GM18519 (cell line): ENCODE results near the gene MYEOV.

Experiments used
- ATAC-seq: cut with Tn5 transposase; IDR thresholded peaks from one replicate; pipeline ENCODE4 v1.9.1; 2021; ENCODE audit warnings: mild to moderate bottlenecking, moderate library complexity; ENCODE audit not compliant: unreplicated experiment, low FRiP score

Gene MYEOV

DNA sequence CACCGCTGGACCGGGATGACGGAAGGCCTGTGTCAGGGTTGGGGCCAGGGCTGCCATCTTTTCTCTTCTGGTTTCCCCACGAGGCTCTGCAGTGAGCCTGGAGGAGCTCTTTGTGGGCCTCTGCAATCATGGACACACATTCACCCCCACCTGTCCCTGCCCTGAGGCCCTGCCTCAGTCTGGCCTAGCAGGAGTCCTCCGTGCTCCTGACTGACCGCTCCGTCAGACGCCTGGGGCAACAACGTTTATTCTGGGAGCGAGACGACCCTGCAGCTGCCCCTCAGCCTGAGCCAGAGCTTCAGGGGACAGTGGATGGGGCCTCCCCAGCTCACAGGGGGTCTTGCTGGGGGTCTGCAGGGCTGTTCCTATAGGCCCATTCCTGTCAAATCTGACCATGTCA, 8.2 kb upstream of the MYEOV start:
- ATAC-seq: no peak

- no peak for ATAC-seq
These were observed 7.3 kb upstream of the MYEOV start for GRCh38 chr11:69286374-69287371.

GRCh38 chr11:69287968-69288882, 5.7 kb upstream of the MYEOV start:
- ATAC-seq: no peak

GRCh38 chr11:69288883-69289242, 5.1 kb upstream of the MYEOV start:
- ATAC-seq: no peak

GRCh38 chr11:69290806-69291205, 3.1 kb upstream of the MYEOV start:
- no peak for ATAC-seq

DNA sequence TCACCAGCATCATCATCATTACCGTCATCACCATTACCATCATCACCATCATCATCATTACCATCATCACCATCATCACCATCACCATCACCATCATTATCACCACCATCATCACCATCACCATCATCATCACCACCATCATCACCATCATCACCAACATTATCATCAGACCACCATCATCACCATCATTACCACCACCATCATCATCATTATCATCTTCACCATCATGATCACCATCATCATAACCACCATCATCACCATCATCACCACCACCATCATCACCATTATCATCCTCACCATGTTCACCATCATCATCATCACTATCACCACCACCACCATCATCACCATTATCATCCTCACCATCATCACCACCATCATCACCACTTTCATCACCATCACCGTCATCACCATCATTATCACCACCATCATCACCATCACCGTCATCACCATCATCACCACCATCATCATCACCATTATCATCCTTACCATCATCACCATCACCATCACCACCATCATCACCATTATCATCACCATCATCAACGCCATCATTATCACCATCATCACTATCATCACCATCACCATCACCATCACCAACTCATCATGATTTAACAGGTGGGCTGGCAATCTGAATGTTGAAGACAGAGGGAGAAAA, 2.4 kb upstream of the MYEOV start:
- ATAC-seq: no peak

DNA sequence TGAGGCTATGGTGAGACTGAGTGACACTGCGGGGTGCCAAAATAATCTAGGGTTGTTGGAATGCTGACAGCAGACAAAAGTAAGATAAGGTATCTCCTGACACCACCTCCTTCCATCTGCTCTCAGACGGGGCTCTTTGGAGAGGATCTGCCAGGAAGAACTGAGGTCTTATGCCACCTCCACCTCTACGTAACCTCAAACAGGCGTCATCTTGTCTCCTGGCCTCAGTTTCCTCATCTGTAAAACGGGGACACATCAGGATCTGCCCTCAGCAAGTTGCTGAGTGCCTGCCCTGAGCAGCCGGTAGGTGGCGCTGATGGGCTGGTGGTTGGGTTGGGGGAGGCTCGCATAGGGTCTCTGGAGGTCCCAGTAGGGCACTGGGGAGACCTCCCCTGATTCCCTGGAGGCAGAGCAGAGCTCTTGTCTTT, 1.7 kb upstream of the MYEOV start:
- no peak for ATAC-seq

GRCh38 chr11:69293087-69293486, 868 bp upstream of the MYEOV start:
- no peak for ATAC-seq

- no peak for ATAC-seq
These were observed 670 bp downstream of the MYEOV start for GRCh38 chr11:69294571-69295078.

GRCh38 chr11:69295079-69295994, 1.4 kb downstream of the MYEOV start:
- ATAC-seq: no peak

DNA sequence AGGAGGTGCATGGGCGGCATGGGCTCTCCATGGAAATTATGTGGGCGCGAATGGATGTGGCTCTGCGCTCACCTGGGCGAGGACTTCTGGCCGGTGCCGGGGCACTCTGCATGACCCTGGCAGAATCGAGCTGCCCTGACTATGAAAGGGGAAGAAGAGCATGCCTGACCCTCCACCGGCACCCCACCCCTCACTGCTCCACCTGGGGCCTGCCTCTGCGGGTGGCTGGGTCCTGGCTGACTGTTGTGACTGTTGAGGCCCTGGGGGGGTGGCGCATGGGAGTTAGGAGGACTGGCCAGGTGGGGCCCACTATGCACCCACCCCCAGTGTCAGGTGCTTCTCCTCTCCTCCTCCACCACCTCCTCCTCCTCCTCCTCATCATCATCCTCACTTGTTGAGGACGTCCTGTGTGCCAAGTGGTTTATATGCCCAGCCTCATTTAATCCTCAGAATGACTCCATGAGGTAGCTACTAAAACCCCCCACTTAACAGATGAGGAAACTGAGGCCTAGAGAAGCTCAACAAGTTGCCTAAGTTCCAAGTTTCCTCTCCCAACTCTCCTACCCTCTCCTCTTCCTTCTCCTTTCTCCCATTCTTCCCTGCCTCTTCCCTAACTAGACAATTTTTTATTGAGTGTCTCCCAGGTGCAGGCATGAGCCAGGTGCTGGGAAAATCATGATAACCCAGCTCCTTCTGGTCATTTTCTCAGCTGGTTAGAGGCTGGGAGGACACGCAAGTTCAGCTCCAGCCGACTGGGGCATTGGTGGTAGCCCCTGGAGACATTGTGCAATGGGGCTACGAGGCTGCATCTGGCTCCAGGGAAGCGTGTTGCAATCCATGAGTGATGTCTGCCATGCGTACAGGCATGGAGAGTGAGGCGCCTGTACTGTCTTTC, 2.3 kb downstream of the MYEOV start:
- ATAC-seq: no peak

DNA sequence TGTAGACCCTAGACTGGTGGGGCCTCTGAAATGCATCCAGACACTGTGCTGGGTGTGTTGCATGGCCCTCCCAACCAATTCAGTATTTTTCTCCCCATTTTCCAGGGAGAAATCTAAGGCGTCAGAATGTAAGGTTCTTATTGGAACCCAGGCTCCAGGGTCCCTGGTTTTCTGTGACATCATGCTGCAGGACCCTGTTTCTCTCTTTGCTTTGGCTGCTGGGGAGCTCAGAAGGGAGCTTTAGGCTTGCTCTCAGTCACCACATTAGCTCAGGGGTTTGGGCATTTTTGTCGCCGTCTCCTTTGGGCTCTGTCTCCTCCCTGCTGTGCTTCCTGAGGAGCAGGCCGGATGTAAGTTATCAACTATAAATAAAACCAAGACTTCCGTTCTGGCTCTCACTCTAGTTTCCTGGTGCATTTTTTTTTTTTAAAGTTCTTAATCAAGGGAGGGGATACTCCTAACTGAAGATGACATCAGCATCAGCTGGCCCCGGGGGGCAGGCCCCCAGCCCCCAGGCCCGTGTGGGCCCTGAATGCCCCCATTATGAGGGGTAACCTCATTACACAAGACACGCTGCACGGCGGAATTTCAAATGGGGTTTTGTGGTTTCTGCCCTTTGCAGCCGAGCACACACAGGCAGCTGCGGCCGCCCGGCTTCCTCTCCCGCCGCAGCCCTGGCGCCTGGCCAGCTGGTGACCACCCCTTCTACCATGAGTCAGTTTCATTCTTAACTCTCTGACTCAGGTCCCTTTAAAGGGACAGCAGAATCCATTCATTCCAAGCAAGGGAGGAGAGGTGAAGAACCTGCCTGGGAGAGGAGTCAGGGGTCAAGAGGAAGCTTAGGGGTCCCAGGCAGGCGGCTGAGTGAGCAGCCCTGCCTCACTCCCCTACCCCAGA, 3.2 kb downstream of the MYEOV start:
- ATAC-seq: no peak

DNA sequence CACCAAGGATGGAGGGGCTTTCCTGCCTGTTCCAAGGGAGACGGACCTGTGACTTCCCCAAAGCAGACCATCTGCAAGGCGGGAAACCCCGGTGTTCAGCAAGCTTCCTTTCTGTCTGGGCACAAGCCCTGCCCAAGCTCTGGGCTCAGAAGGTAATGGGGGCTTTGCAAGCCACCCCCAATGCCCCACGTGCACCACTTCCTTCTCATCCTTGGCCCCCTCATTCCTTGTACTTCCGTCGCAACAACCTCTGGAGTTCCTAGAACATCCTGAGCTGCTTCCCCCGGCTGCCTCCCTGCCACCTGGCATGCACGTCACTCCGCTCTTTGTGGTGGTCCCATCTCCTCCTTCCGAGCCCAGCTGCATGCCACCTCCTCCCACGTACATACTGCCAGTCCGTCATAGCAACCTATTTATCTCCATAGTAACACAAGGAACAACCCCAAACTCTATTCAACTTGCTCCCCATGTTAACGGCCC, 3.9 kb downstream of the MYEOV start:
- no peak for ATAC-seq

DNA sequence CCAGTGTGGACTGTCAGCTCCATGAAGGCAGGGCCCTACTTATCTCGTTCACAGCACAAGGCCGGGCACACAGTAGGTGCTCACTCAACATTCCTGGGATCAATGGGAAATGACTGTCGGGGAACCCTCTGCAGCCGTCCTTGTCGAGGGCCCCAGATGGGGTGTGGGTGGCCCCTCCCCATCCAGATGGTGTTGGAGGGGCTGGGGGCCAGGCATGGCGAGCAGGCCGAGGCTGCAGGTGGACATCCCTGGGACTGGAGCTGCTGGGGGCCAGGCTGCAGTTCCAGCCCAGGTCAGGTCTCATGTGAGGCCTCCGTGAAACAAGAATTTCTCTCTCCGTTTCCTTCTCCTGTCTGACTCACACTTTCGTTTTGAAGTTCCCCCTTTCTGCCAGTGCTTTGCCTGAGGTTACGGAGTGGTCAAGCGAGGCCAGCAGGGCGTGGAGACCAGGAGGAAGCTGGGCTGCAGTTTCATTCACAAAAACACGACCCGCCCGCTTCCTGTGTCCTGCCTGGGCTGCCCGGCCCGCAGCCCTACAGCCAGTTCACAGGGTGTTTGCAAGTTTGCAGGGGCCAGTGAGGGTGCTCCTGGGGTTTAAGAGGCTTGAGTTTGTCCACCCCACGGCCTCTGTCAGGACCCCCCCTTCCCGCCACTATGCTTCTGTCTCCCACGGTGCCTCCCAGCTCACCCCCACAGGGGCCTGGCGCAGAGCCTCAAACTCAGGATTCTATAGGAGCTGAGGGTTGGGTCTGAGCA, 4.5 kb downstream of the MYEOV start:
- ATAC-seq: no peak

DNA sequence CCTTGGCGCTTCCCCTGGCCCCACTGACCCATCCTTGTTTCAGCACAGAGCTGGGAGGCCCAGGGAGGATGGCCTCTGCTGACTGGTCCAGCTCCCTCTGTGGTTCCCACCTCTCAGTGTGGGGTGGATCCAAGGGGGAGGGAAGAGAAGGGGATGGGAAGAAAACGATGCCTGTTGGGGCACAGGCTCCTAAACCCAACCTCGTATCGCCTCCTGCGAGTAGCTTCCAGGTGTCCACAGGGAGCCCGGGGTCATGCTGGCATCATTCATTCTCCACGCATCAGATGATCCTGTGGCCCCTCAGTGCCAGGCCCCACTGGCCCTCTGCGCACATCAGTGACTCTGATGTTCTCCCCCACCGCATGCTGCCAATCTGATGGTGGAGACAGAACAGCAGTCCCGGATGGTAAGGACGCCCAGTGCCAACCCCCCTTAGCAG, 5.1 kb downstream of the MYEOV start:
- no peak for ATAC-seq

DNA sequence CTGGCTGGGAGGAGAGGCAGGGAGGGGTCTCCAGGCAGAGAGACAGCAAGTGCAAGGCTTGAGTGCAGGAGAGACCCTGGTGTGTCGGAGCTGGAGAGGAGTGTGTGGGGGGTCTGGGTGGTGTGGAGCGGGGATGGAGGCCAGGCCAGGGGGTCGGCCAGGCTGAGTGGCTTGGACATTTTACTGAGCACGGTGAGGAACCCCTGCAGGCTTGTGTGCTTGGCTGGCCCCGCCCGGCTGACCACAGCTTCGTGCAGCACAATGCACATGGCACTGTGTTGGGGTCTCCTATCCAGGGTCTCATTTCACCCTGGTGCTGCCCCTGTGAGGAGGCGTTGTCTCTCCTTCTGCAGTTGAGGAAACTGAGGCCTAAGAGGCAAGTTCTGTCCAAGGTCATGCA, 5.6 kb downstream of the MYEOV start:
- no peak for ATAC-seq
